HG03175 (cell line): Measurements from ENCODE around the gene PEX11B.

Experiments used
- ATAC-seq: cut with Tn5 transposase; IDR thresholded peaks from one replicate; pipeline ENCODE4 v1.9.1; 2021; ENCODE audit warnings: mild to moderate bottlenecking, moderate library complexity; ENCODE audit not compliant: unreplicated experiment

The PEX11B gene

DNA sequence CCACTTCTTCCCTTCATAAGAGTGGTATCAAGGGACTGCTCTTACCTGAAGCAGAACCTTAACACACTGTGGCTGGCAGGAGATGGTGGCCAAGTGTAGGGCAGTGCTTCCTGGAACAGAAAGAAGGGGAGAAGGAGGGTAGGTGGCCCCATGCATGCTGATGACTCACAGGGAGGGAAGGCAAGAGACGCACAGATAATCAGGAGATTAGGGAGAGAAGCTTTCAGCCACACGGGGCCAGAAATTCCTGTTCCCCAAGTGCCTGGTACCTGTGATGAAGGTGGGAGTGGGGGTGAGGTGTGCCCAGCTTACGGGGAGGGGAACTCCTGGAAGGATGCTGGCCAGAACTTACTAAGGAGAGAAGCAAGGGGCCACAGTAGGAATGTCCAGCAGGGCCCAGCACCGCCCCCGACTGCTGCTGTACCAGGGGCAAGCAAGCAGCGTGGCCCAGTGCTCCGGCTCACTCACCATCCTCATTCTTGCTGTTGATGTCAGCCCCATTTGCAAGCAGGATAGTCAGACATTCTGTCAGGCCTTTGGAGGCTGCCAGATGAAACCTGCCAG is 40.5 kb downstream of the PEX11B start:
- ATAC-seq, result no peak

DNA sequence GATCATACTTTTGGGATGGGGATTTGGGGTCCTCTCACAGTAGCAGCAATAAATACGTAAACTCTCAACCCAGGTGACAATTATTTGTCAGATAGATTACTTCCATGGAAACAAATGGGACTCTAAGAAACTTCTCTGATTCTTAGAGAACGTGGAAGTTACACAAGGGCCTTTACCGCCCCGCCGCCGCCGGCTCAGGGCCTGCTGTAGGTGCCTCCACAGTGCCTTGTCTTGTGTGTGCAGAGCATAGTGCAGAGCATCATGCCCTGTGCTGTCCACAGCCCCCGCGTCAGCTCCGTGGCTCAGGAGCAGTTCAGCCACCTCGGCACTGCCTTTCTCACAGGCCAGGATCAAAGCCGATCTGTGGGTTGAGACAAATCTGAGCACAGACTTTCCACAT is 43.9 kb downstream of the PEX11B start:
- no peak for ATAC-seq

DNA sequence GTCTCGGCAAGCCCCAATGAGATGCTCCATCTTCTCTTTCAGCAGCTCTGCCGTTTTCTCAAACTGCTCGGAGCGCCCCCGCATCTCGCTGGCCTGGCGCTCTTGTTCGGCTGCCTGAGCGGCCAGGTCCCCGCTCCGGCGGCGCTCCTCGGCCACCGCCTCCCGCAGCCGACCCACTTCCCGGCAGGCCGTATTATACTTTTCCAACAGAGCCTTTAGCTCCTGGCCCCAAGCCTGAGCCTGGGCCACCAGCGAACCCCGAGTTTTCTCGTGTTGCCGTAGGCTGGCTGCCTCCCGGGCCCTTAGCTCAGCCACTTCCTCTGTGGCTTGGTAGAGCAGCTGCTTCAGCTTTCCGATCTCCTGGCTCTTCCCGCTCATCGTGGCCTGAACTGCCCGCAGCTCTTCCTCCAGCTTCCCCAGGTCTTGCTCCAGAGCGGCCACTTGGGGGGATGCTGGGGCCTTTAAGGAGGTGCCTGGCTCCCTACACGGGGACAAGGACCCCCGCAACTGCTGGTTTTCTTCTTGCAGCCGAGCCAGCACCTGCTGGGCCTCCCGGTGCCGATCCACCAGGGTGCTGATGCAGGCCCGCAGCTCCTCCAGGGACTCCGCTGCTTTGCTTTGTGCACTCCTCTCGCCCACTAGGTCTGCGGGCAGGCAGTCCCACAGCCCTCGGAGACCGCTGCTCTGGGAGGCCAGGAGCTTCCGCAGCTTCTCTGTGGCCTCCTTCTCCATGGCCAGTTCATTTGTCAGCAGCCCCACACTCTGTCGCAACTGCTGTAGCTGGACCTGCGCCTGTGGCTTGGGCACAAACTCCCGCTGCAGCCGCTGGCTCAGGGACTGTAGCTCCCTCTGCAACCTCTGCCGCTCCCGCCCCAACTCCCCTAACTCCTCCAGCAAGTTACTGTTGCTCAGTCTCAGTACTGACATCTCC is 46.3 kb downstream of the PEX11B start:
- ATAC-seq, result no peak

DNA sequence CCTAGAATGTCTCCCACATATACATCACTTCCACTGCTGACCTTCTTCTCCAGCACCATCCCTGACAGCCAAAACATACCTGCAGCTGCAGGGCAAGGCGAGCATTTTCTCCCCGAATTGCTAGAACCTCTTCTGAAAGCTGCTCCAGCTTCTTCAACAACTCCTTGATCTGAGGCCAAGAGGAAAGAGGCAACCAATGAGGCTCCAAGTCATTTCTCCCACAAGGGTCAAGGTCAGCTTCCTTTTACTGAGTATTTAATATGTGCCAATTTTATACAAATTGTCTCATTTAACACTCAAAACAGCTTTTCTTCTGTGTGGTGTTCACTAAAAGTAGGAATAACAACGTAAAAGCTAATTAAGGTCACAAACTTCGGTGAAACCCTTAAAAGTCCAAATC is 50.3 kb downstream of the PEX11B start:
- ATAC-seq, result no peak

DNA sequence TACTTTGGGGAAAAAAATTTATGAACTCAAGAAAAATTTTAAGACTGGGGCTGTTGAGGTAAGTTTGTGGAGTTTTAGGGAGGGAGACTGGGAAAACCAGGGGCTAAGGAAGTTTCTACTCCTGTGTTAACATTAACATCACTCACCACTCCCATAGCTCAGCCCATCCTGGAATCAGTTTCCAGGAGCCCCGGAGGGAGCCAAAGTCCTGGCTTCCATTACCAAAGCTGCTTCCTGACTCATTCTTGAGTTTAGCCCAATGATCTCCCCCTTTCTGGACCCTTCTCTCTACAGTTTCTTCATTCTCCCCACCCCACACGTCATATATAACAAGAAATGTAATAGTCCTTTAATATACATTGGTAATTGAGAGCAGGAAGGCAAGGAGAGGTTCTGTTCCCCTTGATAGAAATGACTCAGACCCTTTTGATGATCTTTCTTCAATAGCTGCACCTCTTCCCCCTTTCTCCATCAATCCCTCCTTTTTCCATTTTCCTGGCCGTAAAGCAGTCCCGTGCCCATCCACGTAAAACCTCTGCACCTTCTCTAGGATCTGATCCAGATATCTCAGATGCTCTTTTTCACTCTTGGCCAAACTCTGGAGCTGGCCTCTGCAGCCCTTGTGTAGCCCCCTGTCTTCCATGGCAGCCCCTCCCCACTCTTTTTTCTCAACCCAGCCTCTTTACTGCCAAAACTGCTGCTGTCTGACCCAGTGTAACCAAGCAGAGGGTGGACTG is 55.1 kb downstream of the PEX11B start:
- ATAC-seq, result no peak
